HepG2 (cell line): ENCODE data around the gene ERFL. TPM values are rescaled to one million over a fixed set of nuclear protein-coding genes. Genes with fewer than 3 reads are reported as not detected.

Source experiments
- ATF7 ChIP-seq, 2 experiments: fragments of 450-650 bp in 1 of 2; sonication (generic) in 1 of 2; formaldehyde crosslinking in 1 of 2; IDR thresholded peaks; 2 replicates each; pipeline versions ENCODE4 v1.4.0 to v1.6.1; 2016 to 2020; ENCODE audit warnings: antibody characterized with exemption in 1 of 2, mild to moderate bottlenecking in 1 of 2, missing genetic modification reagents in 1 of 2
- BRCA1 ChIP-seq: sonication (generic); formaldehyde crosslinking; IDR thresholded peaks from 2 replicates; pipeline ENCODE4 v1.4.0; 2020; ENCODE audit warnings: missing genetic modification reagents
- FOXA3 ChIP-seq: IDR thresholded peaks from 2 replicates; pipeline ENCODE4 v1.6.1; 2016; ENCODE audit warnings: missing genetic modification reagents, missing compliant biosample characterization
- FOXP1 ChIP-seq, 2 experiments: fragments of 450-650 bp in 1 of 2; IDR thresholded peaks; 2 replicates each; pipeline ENCODE4 v1.6.1; 2017 to 2018; ENCODE audit warnings: antibody characterized with exemption in 1 of 2
- HDAC2 ChIP-seq: sonication (generic); formaldehyde crosslinking; IDR thresholded peaks from 2 replicates; pipeline ENCODE4 v1.4.0; 2020; ENCODE audit warnings: missing genetic modification reagents
- KAT8 ChIP-seq: IDR thresholded peaks from 2 replicates; pipeline ENCODE4 v1.6.1; 2016; ENCODE audit warnings: missing genetic modification reagents, missing compliant biosample characterization
- KDM1A ChIP-seq: IDR thresholded peaks from 2 replicates; pipeline ENCODE4 v1.6.1; 2016; ENCODE audit warnings: missing compliant biosample characterization
- NCOA2 ChIP-seq: sonication (generic); formaldehyde crosslinking; IDR thresholded peaks from 2 replicates; pipeline ENCODE4 v1.8.0; 2022; ENCODE audit warnings: inconsistent platforms
- PCBP1 ChIP-seq: fragments of 200-400 bp; formaldehyde crosslinking; IDR thresholded peaks from 2 replicates; pipeline ENCODE4 v1.6.1; 2017; ENCODE audit warnings: mild to moderate bottlenecking, low read depth, low read length, borderline replicate concordance
- RBM39 ChIP-seq: fragments of 200-400 bp; formaldehyde crosslinking; IDR thresholded peaks from one replicate; pipeline ENCODE4 v1.6.1; 2018; ENCODE audit warnings: antibody characterized with exemption, mild to moderate bottlenecking, low read depth, low read length; ENCODE audit not compliant: poor library complexity, severe bottlenecking
- SALL2 ChIP-seq: sonication (generic); formaldehyde crosslinking; IDR thresholded peaks from 2 replicates; pipeline ENCODE4 v1.8.1; 2023; ENCODE audit warnings: mild to moderate bottlenecking, missing genetic modification reagents, inconsistent platforms
- TP53 ChIP-seq: sonication (generic); formaldehyde crosslinking; conservative IDR thresholded peaks from 2 replicates; pipeline ENCODE4 v1.4.0; 2020; ENCODE audit warnings: missing genetic modification reagents
- ZFP36L1 ChIP-seq: sonication (generic); formaldehyde crosslinking; IDR thresholded peaks from 2 replicates; pipeline ENCODE4 v1.8.0; 2022; ENCODE audit warnings: mild to moderate bottlenecking, missing genetic modification reagents, moderate library complexity
- ZFP41 ChIP-seq: sonication (generic); formaldehyde crosslinking; IDR thresholded peaks from 2 replicates; pipeline ENCODE4 v1.4.0; 2020; ENCODE audit warnings: mild to moderate bottlenecking, missing genetic modification reagents, borderline replicate concordance
- ZFY ChIP-seq: sonication (generic); formaldehyde crosslinking; IDR thresholded peaks from 2 replicates; pipeline ENCODE4 v1.4.0; 2020; ENCODE audit warnings: missing genetic modification reagents
- ZNF24 ChIP-seq: fragments of 450-650 bp; IDR thresholded peaks from 2 replicates; pipeline ENCODE4 v1.6.1; 2017; ENCODE audit warnings: antibody characterized with exemption, mild to moderate bottlenecking
- ZNF256 ChIP-seq: sonication (generic); formaldehyde crosslinking; conservative IDR thresholded peaks from 2 replicates; pipeline ENCODE4 v1.4.0; 2020; ENCODE audit warnings: missing genetic modification reagents
- ZNF550 ChIP-seq: sonication (generic); formaldehyde crosslinking; IDR thresholded peaks from 2 replicates; pipeline ENCODE4 v1.4.0; 2020; ENCODE audit warnings: mild to moderate bottlenecking, missing genetic modification reagents, borderline replicate concordance
- ZNF607 ChIP-seq: sonication (generic); formaldehyde crosslinking; IDR thresholded peaks from 2 replicates; pipeline ENCODE4 v1.5.1; 2020; ENCODE audit warnings: missing genetic modification reagents, mild to moderate bottlenecking, borderline replicate concordance
- ZNF644 ChIP-seq: IDR thresholded peaks from 2 replicates; pipeline ENCODE4 v1.6.1; 2016; ENCODE audit warnings: low read depth
- ZNF790 ChIP-seq: sonication (generic); formaldehyde crosslinking; IDR thresholded peaks from 2 replicates; pipeline ENCODE4 v1.8.0; 2022; ENCODE audit warnings: missing genetic modification reagents, mild to moderate bottlenecking, borderline replicate concordance
- polyA plus RNA-seq, 8 experiments: library from polyadenylated mRNA; depleted of rRNA in 3 of 8; stranded (reverse) in 7 of 8; unstranded in 1 of 8; fragments of >200 nt; fragmentation: Illumina TruSeq in 4 of 8; extraction: Trizol in 4 of 8; gene quantifications; 2 replicates each; pipeline versions ENCODE4 v1.2.1 to v1.2.3, GENCODE V29; 2011 to 2016; ENCODE audit warnings: low read depth in 4 of 8, missing spikeins in 1 of 8, mixed read lengths in 1 of 8; ENCODE audit not compliant: insufficient read depth in 1 of 8
- total RNA-seq, 5 experiments: library from RNA; depleted of rRNA; stranded (reverse); fragments of >200 nt; fragmentation: Illumina TruSeq; extraction: Trizol; gene quantifications; 2 replicates each; pipeline ENCODE4 v1.2.3, GENCODE V29; 2016; ENCODE audit warnings: low read depth in 1 of 5
- TF ChIP-seq, protein P1 (sequence below): sonication (generic); formaldehyde crosslinking; IDR thresholded peaks from 2 replicates; pipeline ENCODE4 v1.9.0; 2021; ENCODE audit warnings: missing genetic modification reagents, borderline replicate concordance
- TF ChIP-seq, protein P2 (sequence below): sonication (generic); formaldehyde crosslinking; IDR thresholded peaks from 2 replicates; pipeline ENCODE4 v1.4.0; 2020; ENCODE audit warnings: mild to moderate bottlenecking, low read depth, missing genetic modification reagents
- TF ChIP-seq, protein P3 (sequence below): sonication (generic); formaldehyde crosslinking; IDR thresholded peaks from 2 replicates; pipeline ENCODE4 v1.5.0; 2020; ENCODE audit warnings: mild to moderate bottlenecking, missing genetic modification reagents, borderline replicate concordance

Gene ERFL
- total and polyA plus RNA-seq, 2 of the 13 experiments (the other 11 are each of a cell fraction or from before 2014, with no cell fraction given), result not detected

DNA sequence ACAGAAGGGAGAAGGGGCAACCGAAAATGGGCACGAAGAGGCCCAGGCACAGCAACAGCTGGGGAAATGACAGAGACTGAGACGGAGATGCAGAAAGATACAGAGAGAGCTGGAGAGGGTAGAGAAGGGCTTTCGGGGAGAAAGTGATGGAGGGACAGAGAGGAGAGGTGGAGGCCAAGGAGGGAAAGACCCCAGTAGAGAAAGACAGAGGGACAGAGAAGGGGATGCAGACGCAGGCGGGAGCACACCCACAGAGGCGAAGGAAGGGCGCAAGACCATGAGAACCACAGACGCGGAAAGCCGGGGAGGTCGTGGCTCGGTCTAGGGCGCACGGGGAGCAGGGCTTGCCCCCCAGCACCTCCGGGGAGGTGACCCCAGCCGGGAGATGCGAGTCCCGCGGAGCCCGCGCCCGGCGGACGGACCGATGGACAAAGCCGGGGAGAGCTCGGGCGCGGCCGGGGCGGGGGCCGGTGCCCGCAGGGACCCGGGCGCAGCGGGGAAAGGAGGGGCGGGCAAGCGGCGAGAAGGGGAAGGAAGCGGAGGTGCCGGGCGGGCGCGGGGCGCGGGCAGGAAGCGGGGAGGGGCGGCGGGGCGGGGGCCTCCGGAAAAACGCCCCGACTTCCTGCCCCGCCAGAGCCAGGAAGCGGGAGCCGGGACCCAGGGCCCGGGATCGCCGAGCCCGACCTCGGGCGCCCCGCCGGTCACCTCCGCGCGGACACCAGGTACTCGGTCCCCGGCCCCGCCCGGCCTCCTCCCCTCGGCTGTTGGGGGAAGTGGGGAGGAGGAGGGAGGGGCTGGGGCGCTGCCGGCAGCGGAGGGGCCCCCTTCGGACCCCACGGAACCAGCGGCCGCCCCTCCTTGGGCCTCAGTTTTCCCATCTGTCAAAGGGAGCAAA, 45.4 kb downstream of the ERFL start, which contains the start of gene ARHGEF1 (continued):
- TF ChIP-seq ZNF550 (no peak), ZNF607 (CRISPR knock-in tag) (peak; percentile 25; the same call in 1 of the 2 replicates), RBM39 (peak; percentile 44), FOXA3 (no peak), TP53 (no peak), ZNF256 (no peak), NCOA2 (CRISPR knock-in tag) (no peak; the same call in 1 of the 2 replicates), FOXP1 (IDR thresholded peaks at IDR 0.05) (no peak; the same call in 1 of the 2 replicates), FOXP1 (CRISPR knock-in tag; IDR thresholded peaks at IDR 0.05) (no peak), KAT8 (CRISPR knock-in tag) (peak; percentile 35; the same call in 1 of the 2 replicates), KDM1A (no peak), SALL2 (CRISPR knock-in tag) (no peak), ZFP41 (CRISPR knock-in tag) (no peak), PCBP1 (0 out of 2 replicates have a peak, but pooled peaks have one; percentile 74), HDAC2 (CRISPR knock-in tag) (no peak; the same call in 1 of the 2 replicates), ATF7 (IDR thresholded peaks at IDR 0.05) (no peak), ATF7 (CRISPR knock-in tag; IDR thresholded peaks at IDR 0.05) (no peak), ZFP36L1 (CRISPR knock-in tag) (no peak), ZNF24 (no peak), BRCA1 (no peak), ZNF644 (no peak), ZFY (CRISPR knock-in tag) (peak; percentile 53; the same call in 1 of the 2 replicates), ZNF790 (no peak)
- TF ChIP-seq, protein P1, sequence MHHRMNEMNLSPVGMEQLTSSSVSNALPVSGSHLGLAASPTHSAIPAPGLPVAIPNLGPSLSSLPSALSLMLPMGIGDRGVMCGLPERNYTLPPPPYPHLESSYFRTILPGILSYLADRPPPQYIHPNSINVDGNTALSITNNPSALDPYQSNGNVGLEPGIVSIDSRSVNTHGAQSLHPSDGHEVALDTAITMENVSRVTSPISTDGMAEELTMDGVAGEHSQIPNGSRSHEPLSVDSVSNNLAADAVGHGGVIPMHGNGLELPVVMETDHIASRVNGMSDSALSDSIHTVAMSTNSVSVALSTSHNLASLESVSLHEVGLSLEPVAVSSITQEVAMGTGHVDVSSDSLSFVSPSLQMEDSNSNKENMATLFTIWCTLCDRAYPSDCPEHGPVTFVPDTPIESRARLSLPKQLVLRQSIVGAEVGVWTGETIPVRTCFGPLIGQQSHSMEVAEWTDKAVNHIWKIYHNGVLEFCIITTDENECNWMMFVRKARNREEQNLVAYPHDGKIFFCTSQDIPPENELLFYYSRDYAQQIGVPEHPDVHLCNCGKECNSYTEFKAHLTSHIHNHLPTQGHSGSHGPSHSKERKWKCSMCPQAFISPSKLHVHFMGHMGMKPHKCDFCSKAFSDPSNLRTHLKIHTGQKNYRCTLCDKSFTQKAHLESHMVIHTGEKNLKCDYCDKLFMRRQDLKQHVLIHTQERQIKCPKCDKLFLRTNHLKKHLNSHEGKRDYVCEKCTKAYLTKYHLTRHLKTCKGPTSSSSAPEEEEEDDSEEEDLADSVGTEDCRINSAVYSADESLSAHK (CRISPR knock-in tag), result no peak
- TF ChIP-seq, protein P2, sequence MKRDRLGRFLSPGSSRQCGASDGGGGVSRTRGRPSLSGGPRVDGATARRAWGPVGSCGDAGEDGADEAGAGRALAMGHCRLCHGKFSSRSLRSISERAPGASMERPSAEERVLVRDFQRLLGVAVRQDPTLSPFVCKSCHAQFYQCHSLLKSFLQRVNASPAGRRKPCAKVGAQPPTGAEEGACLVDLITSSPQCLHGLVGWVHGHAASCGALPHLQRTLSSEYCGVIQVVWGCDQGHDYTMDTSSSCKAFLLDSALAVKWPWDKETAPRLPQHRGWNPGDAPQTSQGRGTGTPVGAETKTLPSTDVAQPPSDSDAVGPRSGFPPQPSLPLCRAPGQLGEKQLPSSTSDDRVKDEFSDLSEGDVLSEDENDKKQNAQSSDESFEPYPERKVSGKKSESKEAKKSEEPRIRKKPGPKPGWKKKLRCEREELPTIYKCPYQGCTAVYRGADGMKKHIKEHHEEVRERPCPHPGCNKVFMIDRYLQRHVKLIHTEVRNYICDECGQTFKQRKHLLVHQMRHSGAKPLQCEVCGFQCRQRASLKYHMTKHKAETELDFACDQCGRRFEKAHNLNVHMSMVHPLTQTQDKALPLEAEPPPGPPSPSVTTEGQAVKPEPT (CRISPR knock-in tag), result no peak
- TF ChIP-seq, protein P3, sequence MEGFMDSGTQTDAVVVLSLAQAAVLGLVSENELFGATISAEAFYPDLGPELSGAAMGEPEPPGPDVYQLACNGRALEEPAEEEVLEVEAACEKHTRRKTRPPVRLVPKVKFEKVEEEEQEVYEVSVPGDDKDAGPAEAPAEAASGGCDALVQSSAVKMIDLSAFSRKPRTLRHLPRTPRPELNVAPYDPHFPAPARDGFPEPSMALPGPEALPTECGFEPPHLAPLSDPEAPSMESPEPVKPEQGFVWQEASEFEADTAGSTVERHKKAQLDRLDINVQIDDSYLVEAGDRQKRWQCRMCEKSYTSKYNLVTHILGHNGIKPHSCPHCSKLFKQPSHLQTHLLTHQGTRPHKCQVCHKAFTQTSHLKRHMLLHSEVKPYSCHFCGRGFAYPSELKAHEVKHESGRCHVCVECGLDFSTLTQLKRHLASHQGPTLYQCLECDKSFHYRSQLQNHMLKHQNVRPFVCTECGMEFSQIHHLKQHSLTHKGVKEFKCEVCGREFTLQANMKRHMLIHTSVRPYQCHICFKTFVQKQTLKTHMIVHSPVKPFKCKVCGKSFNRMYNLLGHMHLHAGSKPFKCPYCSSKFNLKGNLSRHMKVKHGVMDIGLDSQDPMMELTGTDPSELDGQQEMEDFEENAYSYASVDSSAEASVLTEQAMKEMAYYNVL (CRISPR knock-in tag), result no peak
